Parathyroid adenoma (tissue), 2 donors: ENCODE measurements around the gene BTG2.

ENCODE experiments used
- H2AFZ ChIP-seq: fragments of 300-600 bp; sonication (generic); one replicate; pipeline ENCODE4 v1.7.0; 2017; ENCODE audit warnings: antibody characterized with exemption, mild to moderate bottlenecking
- H3K27ac ChIP-seq: fragments of 300-600 bp; sonication (generic); one replicate; pipeline ENCODE4 v1.7.0; 2017
- H3K27me3 ChIP-seq: fragments of 300-600 bp; sonication (generic); one replicate; pipeline ENCODE4 v1.7.0; 2017; ENCODE audit warnings: low read length; ENCODE audit not compliant: control insufficient read depth, insufficient read depth
- H3K36me3 ChIP-seq: fragments of 300-600 bp; sonication (generic); one replicate; pipeline ENCODE4 v1.7.0; 2017; ENCODE audit warnings: low read length; ENCODE audit not compliant: control insufficient read depth, insufficient read depth
- H3K4me1 ChIP-seq: fragments of 300-600 bp; sonication (generic); one replicate; pipeline ENCODE4 v1.7.0; 2017; ENCODE audit warnings: control low read depth
- H3K4me2 ChIP-seq: fragments of 300-600 bp; sonication (generic); one replicate; pipeline ENCODE4 v1.7.0; 2017; ENCODE audit warnings: low read length
- H3K4me3 ChIP-seq: fragments of 300-600 bp; sonication (generic); one replicate; pipeline ENCODE4 v1.7.0; 2017; ENCODE audit warnings: low read depth, low read length
- H3K79me2 ChIP-seq: fragments of 300-600 bp; sonication (generic); one replicate; pipeline ENCODE4 v1.7.0; 2017; ENCODE audit warnings: control low read depth
- H3K9ac ChIP-seq: fragments of 300-600 bp; sonication (generic); one replicate; pipeline ENCODE4 v1.7.0; 2017; ENCODE audit warnings: mild to moderate bottlenecking
- H3K9me3 ChIP-seq: fragments of 300-600 bp; sonication (generic); one replicate; pipeline ENCODE4 v1.7.0; 2017; ENCODE audit warnings: low read length; ENCODE audit not compliant: control insufficient read depth
- TF ChIP-seq, protein P1 (sequence below): fragments of 300-600 bp; sonication (generic); IDR thresholded peaks from one replicate; pipeline ENCODE4 v1.7.0; 2017; ENCODE audit warnings: antibody characterized with exemption, mild to moderate bottlenecking
- donor health status: primary hyperparathyroidism.

The BTG2 gene

GRCh38 chr1:203304391-203304918 is 864 bp upstream of the BTG2 start:
- Histone ChIP-seq H3K27me3 (no peaks in the 10 kb centered on the region), H3K4me2 (peak overlapping the region; percentile 77), H3K9me3 (no peaks in the 10 kb centered on the region), H3K4me3 (peak overlapping the region; percentile 39), H3K79me2 (no peaks in the 10 kb centered on the region), H3K4me1 (peaks cover 13% of the 10 kb centered on the region), H2AFZ (peak overlapping the region; percentile 47), H3K27ac (peak overlapping the region; percentile 70), H3K9ac (no peak overlapping the region), H3K36me3 (no peaks in the 10 kb centered on the region)
- TF ChIP-seq, protein P1, sequence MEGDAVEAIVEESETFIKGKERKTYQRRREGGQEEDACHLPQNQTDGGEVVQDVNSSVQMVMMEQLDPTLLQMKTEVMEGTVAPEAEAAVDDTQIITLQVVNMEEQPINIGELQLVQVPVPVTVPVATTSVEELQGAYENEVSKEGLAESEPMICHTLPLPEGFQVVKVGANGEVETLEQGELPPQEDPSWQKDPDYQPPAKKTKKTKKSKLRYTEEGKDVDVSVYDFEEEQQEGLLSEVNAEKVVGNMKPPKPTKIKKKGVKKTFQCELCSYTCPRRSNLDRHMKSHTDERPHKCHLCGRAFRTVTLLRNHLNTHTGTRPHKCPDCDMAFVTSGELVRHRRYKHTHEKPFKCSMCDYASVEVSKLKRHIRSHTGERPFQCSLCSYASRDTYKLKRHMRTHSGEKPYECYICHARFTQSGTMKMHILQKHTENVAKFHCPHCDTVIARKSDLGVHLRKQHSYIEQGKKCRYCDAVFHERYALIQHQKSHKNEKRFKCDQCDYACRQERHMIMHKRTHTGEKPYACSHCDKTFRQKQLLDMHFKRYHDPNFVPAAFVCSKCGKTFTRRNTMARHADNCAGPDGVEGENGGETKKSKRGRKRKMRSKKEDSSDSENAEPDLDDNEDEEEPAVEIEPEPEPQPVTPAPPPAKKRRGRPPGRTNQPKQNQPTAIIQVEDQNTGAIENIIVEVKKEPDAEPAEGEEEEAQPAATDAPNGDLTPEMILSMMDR, result no peak

GRCh38 chr1:203305809-203306088 is 430 bp downstream of the BTG2 start:
- H3K4me2 ChIP-seq, result peak overlapping the region; percentile 98
- H3K36me3 ChIP-seq, result no peaks in the 10 kb centered on the region
- TF ChIP-seq, protein P1, result no peak
- peak overlapping the region; percentile 92 for H3K9ac ChIP-seq
- no peaks in the 10 kb centered on the region for H3K79me2 ChIP-seq
- H3K27ac ChIP-seq, result peak overlapping the region; percentile 96
- no peaks in the 10 kb centered on the region for H3K27me3 ChIP-seq
- peak overlapping the region; percentile 69 for H2AFZ ChIP-seq
- H3K4me3 ChIP-seq, result peak overlapping the region; percentile 85
- H3K9me3 ChIP-seq, result no peaks in the 10 kb centered on the region
- H3K4me1 ChIP-seq, result peaks cover 13% of the 10 kb centered on the region

DNA sequence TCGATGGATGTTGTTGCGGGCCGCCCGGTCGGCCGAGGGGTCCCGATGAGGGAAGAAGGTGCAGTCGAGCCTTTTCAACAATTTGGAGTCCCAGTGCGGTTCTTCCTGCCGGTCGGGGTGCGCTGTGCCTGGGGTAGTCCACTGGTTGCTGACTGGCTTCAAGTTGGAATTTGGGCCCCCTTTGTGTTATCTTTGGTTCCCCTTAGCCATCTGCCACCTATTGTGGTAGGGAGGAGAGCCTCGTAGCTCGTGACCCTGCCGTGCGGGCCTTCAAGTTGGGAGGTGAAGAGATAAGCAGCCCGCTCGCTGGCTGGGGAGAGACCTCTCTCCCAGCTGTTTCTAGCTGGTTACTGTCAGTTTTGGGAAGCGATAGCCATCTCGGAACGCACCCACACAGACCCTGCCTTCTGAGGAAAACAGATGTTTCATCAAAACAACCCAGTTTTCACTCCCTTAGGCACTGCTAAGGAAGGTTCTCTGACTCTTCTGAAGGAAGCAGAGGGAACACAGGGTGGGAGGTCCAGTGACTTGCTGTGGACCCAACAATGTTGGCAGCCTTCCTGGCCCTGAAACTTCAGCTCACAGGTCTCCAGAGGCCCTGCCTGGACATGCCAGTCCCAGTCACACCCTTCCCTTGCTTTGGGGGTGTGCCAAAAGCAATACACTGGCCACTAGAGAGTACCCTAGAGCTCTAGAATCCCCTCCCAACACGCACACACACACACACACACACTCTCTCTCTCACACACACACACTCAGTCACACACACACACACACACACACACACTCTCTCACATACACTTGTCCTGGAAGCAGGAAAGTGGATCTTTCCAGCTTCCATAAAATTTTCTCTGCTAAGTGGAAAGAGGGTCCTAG is 1.0 kb downstream of the BTG2 start:
- Histone ChIP-seq H3K4me3 (peak overlapping the region; percentile 85), H3K36me3 (no peaks in the 10 kb centered on the region), H3K27ac (peak overlapping the region; percentile 96), H3K79me2 (peaks cover 3% of the 10 kb centered on the region), H3K9ac (peak overlapping the region; percentile 92), H3K9me3 (no peaks in the 10 kb centered on the region), H3K27me3 (no peaks in the 10 kb centered on the region), H3K4me1 (peaks cover 13% of the 10 kb centered on the region), H3K4me2 (peak overlapping the region; percentile 98), H2AFZ (peak overlapping the region; percentile 69)
- TF ChIP-seq, protein P1, result no peak

- no peaks in the 10 kb centered on the region for H3K36me3 ChIP-seq
- H3K27ac ChIP-seq, result peak overlapping the region; percentile 96
- no peaks in the 10 kb centered on the region for H3K9me3 ChIP-seq
- H3K27me3 ChIP-seq, result no peaks in the 10 kb centered on the region
- peaks cover 3% of the 10 kb centered on the region for H3K79me2 ChIP-seq
- H3K9ac ChIP-seq, result peak overlapping the region; percentile 11
- peaks cover 13% of the 10 kb centered on the region for H3K4me1 ChIP-seq
- TF ChIP-seq, protein P1, result no peak
- H3K4me3 ChIP-seq, result peak overlapping the region; percentile 85
- H3K4me2 ChIP-seq, result peak overlapping the region; percentile 98
- H2AFZ ChIP-seq, result no peak overlapping the region
Measured at GRCh38 chr1:203306965-203307541, 1.7 kb downstream of the BTG2 start.
